Measurements from ENCODE around the gene SRSF3. TPM values are rescaled to one million over a fixed set of nuclear protein-coding genes. Genes with fewer than 3 reads are reported as not detected.
A peak's percentile ranks its signal among the peaks of the same experiment; 100 is the strongest.

Gene SRSF3
- total RNA-seq, 1 experiment from 2014 or later, result 954 TPM

DNA sequence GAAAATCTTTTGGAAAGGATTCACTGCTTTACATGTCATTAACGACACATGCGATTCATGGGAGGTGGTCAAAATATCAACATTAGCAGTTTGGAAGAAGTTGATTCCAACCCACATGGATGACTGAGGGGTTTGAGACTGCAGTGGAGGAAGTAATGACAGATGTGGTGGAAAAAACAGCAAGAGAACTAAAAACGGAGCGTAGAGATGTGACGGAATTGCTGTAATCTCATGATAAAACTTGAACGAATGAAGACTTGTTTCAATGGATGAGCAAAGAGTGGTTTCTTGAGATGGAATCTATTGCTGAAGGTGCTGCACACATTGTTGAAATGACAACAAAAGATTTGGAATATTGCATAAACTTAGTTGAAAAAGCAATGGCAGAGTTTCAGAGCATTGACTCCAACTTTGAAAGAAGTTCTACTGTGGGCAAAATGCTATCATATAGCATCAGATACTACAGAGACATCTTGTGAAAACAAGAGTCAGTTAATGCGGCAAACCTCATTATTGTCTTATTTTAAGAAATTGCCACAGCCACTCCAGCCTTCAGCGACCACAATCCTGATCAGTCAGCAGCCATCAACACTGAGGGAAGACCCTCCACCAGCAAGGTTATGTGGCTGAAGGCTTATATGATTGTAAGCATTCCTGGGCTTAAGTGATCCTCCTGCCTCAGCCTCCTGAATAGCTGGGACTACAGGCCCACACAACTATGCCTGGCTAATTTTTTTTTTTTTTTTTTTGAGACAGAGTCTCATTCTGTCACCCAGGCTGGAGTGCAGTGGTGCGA, 19.2 kb downstream of the SRSF3 start:
- H3T11ph ChIP-seq (ENCODE audit: low read length), result no peak overlapping the region
- no peak overlapping the region for H2BK5ac ChIP-seq (ENCODE audit: insufficient read length, low read length)
- H3K18ac ChIP-seq (ENCODE audit: insufficient read length, low read depth, low read length), result no peak overlapping the region
- H2BK15ac ChIP-seq (ENCODE audit: low read depth, low read length), result no peak overlapping the region
- Mint-ChIP-seq H3K4me3 (no peak overlapping the region), H3K27me3 (ENCODE audit: low read depth) (no peaks in the 10 kb centered on the region), H3K27ac (peak overlapping the region in 1 of 3 experiments; percentile 79; a peak in 3 of 7 replicates), H3K36me3 (ENCODE audit: insufficient read depth in 1 of 3, low read depth in 3 of 3) (peaks cover 20 to 52% (median 44%) of the 10 kb centered on the region in 3 experiments), H3K4me1 (peaks cover 2% of the 10 kb centered on the region in 2 experiments; a peak in 2 of 4 replicates), H3K9me3 (no peaks in the 10 kb centered on the region; a peak in 1 of 5 replicates)
- H3K56ac ChIP-seq (ENCODE audit: insufficient read length, low read depth, low read length), result no peak overlapping the region
- no peak overlapping the region for H3K9ac ChIP-seq (ENCODE audit: extremely low read depth, insufficient read length, low read length)
- H2BK12ac ChIP-seq (ENCODE audit: insufficient read length, low read depth, low read length), result no peak overlapping the region
- H3K79me1 ChIP-seq (ENCODE audit: insufficient read depth, low read depth, low read length, poor library complexity, severe bottlenecking), result no peaks in the 10 kb centered on the region
- no peaks in the 10 kb centered on the region for H3K4me1 ChIP-seq (ENCODE audit: insufficient read depth, low read length)
- H2AK5ac ChIP-seq (ENCODE audit: insufficient read length, low read length), result no peak overlapping the region
- TF ChIP-seq, protein P1, sequence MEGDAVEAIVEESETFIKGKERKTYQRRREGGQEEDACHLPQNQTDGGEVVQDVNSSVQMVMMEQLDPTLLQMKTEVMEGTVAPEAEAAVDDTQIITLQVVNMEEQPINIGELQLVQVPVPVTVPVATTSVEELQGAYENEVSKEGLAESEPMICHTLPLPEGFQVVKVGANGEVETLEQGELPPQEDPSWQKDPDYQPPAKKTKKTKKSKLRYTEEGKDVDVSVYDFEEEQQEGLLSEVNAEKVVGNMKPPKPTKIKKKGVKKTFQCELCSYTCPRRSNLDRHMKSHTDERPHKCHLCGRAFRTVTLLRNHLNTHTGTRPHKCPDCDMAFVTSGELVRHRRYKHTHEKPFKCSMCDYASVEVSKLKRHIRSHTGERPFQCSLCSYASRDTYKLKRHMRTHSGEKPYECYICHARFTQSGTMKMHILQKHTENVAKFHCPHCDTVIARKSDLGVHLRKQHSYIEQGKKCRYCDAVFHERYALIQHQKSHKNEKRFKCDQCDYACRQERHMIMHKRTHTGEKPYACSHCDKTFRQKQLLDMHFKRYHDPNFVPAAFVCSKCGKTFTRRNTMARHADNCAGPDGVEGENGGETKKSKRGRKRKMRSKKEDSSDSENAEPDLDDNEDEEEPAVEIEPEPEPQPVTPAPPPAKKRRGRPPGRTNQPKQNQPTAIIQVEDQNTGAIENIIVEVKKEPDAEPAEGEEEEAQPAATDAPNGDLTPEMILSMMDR (conservative IDR thresholded peaks at IDR 0.05), result no peak
- H3K14ac ChIP-seq (ENCODE audit: insufficient read depth, low read length), result no peak overlapping the region
- H3K79me2 ChIP-seq (ENCODE audit: insufficient read depth, low read length), result no peaks in the 10 kb centered on the region
- H4K91ac ChIP-seq (ENCODE audit: insufficient read length, low read depth, low read length), result no peak overlapping the region
- H2BK20ac ChIP-seq (ENCODE audit: low read depth, low read length, poor library complexity, severe bottlenecking), result no peak overlapping the region
- no peaks in the 10 kb centered on the region for H4K20me1 ChIP-seq (ENCODE audit: control insufficient read depth, insufficient read depth, insufficient read length)
- H2BK120ac ChIP-seq (ENCODE audit: low read depth, low read length, poor library complexity, severe bottlenecking), result no peak overlapping the region
- DNase-seq, result no peak
- H3K4ac ChIP-seq (ENCODE audit: low read depth, low read length), result no peak overlapping the region
- no peaks in the 10 kb centered on the region for H3K23me2 ChIP-seq (ENCODE audit: insufficient read length, low read depth, low read length, poor library complexity, severe bottlenecking)
- no peak overlapping the region for H4K5ac ChIP-seq (ENCODE audit: insufficient read length, low read depth, low read length)
- no peaks in the 10 kb centered on the region for H3K9me3 ChIP-seq (ENCODE audit: control insufficient read depth, low read depth, low read length)
- no peak overlapping the region for H3K23ac ChIP-seq (ENCODE audit: insufficient read length, low read depth, low read length)
- no peak overlapping the region for H3K27ac ChIP-seq (ENCODE audit: insufficient read length, low read depth, low read length)
- no peak overlapping the region for H3K4me2 ChIP-seq (ENCODE audit: insufficient read depth, insufficient read length, low read length)
- H3K27me3 ChIP-seq (ENCODE audit: insufficient read depth, low read length), result no peaks in the 10 kb centered on the region
- no CpG with 5 or more reads among the region's 9 CpGs for WGBS (ENCODE audit: extremely low coverage, insufficient read length, low lambda C conversion rate)
- H4K8ac ChIP-seq (replicated peaks; ENCODE audit: insufficient read length, low read depth, low read length), result no peak overlapping the region
- H2AFZ ChIP-seq (ENCODE audit: low read length), result no peak overlapping the region
